Heart right ventricle (tissue), 16 donors: ENCODE measurements around the gene SEC16A. TPM values are rescaled to one million over a fixed set of nuclear protein-coding genes. Genes with fewer than 3 reads are reported as not detected.

Experiments used
- ATAC-seq, 8 donors: fragments of 200-7000 bp; cut with Tn5 transposase; one replicate each; pipeline ENCODE4 v1.9.1; 2020; ENCODE audit warnings: mild to moderate bottlenecking in 8 of 8, moderate library complexity in 8 of 8, moderate number of reproducible peaks in 1 of 8
- DNase-seq, 2 donors: peaks; one replicate each; pipeline ENCODE4 v3.0.0-alpha.2; 2020
- H3K27ac ChIP-seq, 10 donors: fragments of 200-600 bp; sonication (generic) in 2 of 10; one replicate each; pipeline versions ENCODE4 v1.5.0 to v1.8.0; 2020 to 2022; ENCODE audit warnings: mild to moderate bottlenecking in 3 of 10
- H3K27me3 ChIP-seq, 7 donors: fragments of 200-600 bp; one replicate each; pipeline ENCODE4 v1.8.0; 2021 to 2022; ENCODE audit warnings: mild to moderate bottlenecking in 2 of 7
- H3K36me3 ChIP-seq, 9 donors: fragments of 200-600 bp; sonication (generic) in 1 of 9; one replicate each; pipeline versions ENCODE4 v1.5.0 to v1.8.0; 2020 to 2022; ENCODE audit warnings: mild to moderate bottlenecking in 2 of 9
- H3K4me1 ChIP-seq, 9 donors: fragments of 200-600 bp; sonication (generic) in 1 of 9; one replicate each; pipeline versions ENCODE4 v1.5.0 to v1.8.0; 2020 to 2022; ENCODE audit warnings: mild to moderate bottlenecking in 4 of 9
- H3K4me3 ChIP-seq, 10 donors: fragments of 200-600 bp; sonication (generic) in 2 of 10; one replicate each; pipeline versions ENCODE4 v1.5.0 to v1.8.0; 2020 to 2022; ENCODE audit warnings: mild to moderate bottlenecking in 7 of 10, moderate library complexity in 2 of 10
- H3K9me3 ChIP-seq, 11 donors: fragments of 200-600 bp in 10 of 11; sonication (generic) in 2 of 11; one replicate each; pipeline versions ENCODE4 v1.5.0 to v1.8.0; 2013 to 2022; ENCODE audit warnings: mild to moderate bottlenecking in 2 of 11, control low read depth in 1 of 11, moderate library complexity in 1 of 11
- WGBS, 2 donors: extraction: QIAGEN DNeasy Blood & Tissue Kit; methylation state at CpG; one replicate each; pipeline ENCODE4 v1.1.7; 2013; ENCODE audit warnings: inconsistent platforms in 1 of 2; 5-methylcytosine and 5-hydroxymethylcytosine counted together
- intact Hi-C, 10 donors: fragments of 100-400 bp; cut with DNase I; formaldehyde crosslinking; loops; one replicate each; pipeline versions ENCODE4 v1.11.1 to v1.14.2; 2022
- polyA plus RNA-seq, 2 donors: library from polyadenylated mRNA; stranded (reverse); fragments of 200-250 nt; gene quantifications; one replicate each; pipeline ENCODE4 v1.2.3, GENCODE V29; 2013
- total RNA-seq, 10 donors: library from RNA; stranded (reverse); fragmentation: NEBNext Ultra II Directional in 3 of 10; extraction: Animal tissue kit (Norgen Biotek cat#: 25700) in 3 of 10; gene quantifications; one replicate each; pipeline versions ENCODE4 v1.2.1 to v1.2.4, GENCODE V29; 2021 to 2023
- TF ChIP-seq, protein P1 (sequence below), 9 donors: fragments of 200-600 bp; sonication (generic) in 2 of 9; IDR thresholded peaks; one replicate each; pipeline versions ENCODE4 v1.5.0 to v1.8.0; 2021 to 2022; ENCODE audit warnings: antibody characterized with exemption in 9 of 9, mild to moderate bottlenecking in 5 of 9, moderate library complexity in 1 of 9
- donor health status: Arrhythmogenic right ventricular cardiomyopathy.
- donor health status: ischemic (EF 13 %, LVEDD 7.1; RV severe dilation, severe dysfunction).
- donor health status: healthy with polysubstance abuse.
- donor health status: DM: no; HTN: yes; CAD: no.
- donor health status: DM: no; HTN: no; CAD: no.
- donor health status: ischemic (EF 25% LVEDD 6.9; RV normal size, moderate dysfunction).
- donor health status: ischemic (EF 25% LVEDD 5.7; RV mildly dilated, moderate dysfunction).
- donor health status: healthy.
- donor health status: DM: yes; HTN: yes; CAD: no.
- donor health status: Ischemic cardiomyopathy.
- donor health status: ischemic (EF 35%, LVEDD 5.7; RV mildly dilated, moderate dysfunction).
- donor health status: nonischemic (EF 11% LVEDD 7.7; RV severe dilation, severe dysfunction).
- donor health status: DM: yes; HTN: yes; CAD: no.
- donor health status: PGD.
- donor health status: ischemic (EF 29% LVEDD 5.4; RV normal size, mild dysfunction).
- donor health status: nonischemic (EF 23%, LVEDD 6.1; RV moderate dilation, normal function).

SEC16A gene
- total and polyA plus RNA-seq, 12 donors: 21.9 to 35.9 (median 28.6) TPM

DNA sequence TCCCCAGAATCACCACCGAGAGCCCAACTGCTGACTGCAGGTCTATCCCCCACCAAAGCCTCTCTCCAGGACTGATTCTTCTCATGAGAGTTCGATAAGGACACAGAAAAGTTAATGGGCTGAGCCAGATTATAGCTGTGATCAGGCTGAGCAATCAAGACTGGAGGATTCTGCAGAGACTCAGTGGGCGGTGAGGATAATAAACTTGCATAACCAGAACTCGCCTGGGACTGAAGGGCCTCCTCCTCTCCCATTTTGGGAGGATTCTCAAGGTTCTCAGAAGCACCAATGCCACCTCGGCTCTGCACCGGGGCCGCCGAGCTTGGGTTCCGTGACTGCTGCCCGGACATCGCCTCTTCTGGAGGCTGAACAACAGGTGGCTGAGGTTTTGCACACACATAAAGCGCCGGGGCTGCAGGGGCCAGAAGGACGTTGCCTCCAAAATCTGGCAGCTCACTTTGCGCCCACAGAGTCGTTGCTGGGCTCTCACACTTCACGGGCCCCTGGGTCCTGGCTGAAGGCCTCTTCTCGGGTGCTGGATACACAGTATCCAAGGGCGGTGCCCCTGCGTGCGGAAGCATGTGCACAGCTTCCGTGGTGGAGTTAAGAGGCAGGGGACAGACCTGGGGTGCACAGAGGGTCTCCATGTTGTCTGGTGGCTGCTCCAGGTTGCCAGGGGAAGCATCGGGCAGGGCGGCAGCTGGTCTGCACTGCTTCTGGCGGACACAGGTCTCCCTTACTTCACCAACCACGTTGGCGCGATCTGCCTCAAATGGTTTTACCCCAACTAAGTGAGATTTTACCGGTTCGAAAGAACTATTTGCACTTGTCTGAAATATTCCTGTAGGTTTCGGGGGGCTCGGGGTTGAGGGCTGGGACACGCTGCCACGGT is 7.6 kb downstream of the SEC16A start:
- Histone ChIP-seq H3K27ac (no peak overlapping the region), H3K36me3 (peaks cover 4 to 99% (median 66%) of the 10 kb centered on the region in 9 donors), H3K27me3 (no peaks in the 10 kb centered on the region), H3K9me3 (no peaks in the 10 kb centered on the region), H3K4me3 (no peak overlapping the region), H3K4me1 (peaks cover 0 to 12% (median 0%) of the 10 kb centered on the region in 9 donors)
- intact Hi-C loops: no loop called here
- TF ChIP-seq, protein P1, sequence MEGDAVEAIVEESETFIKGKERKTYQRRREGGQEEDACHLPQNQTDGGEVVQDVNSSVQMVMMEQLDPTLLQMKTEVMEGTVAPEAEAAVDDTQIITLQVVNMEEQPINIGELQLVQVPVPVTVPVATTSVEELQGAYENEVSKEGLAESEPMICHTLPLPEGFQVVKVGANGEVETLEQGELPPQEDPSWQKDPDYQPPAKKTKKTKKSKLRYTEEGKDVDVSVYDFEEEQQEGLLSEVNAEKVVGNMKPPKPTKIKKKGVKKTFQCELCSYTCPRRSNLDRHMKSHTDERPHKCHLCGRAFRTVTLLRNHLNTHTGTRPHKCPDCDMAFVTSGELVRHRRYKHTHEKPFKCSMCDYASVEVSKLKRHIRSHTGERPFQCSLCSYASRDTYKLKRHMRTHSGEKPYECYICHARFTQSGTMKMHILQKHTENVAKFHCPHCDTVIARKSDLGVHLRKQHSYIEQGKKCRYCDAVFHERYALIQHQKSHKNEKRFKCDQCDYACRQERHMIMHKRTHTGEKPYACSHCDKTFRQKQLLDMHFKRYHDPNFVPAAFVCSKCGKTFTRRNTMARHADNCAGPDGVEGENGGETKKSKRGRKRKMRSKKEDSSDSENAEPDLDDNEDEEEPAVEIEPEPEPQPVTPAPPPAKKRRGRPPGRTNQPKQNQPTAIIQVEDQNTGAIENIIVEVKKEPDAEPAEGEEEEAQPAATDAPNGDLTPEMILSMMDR (IDR thresholded peaks at IDR 0.05): no peak
- WGBS, 2 donors: 92 to 95% methylated on average over 34 of the region's 34 CpGs
- DNase-seq (no peak), ATAC-seq (no peak)

- ATAC-seq: no peak
- H3K27me3 ChIP-seq: no peaks in the 10 kb centered on the region
- TF ChIP-seq, protein P1 (IDR thresholded peaks at IDR 0.05): no peak
- 95% methylated on average over 27 of the region's 27 CpGs for whole genome bisulfite sequencing, 2 donors
- H3K4me1 ChIP-seq: peaks cover 0 to 9% (median 0%) of the 10 kb centered on the region in 9 donors
- no peak overlapping the region for H3K27ac ChIP-seq
- intact Hi-C loops: no loop called here
- H3K9me3 ChIP-seq: no peaks in the 10 kb centered on the region
- no peak overlapping the region for H3K4me3 ChIP-seq
- H3K36me3 ChIP-seq: peaks cover 6 to 99% (median 76%) of the 10 kb centered on the region in 9 donors
- DNase-seq: no peak
Measured at GRCh38 chr9:136474021-136474640, 8.7 kb downstream of the SEC16A start.

- H3K9me3 ChIP-seq: no peaks in the 10 kb centered on the region
- peaks cover 0 to 4% (median 0%) of the 10 kb centered on the region in 9 donors for H3K4me1 ChIP-seq
- no peak for DNase-seq
- H3K4me3 ChIP-seq: no peak overlapping the region
- TF ChIP-seq, protein P1 (IDR thresholded peaks at IDR 0.05): no peak
- no peaks in the 10 kb centered on the region for H3K27me3 ChIP-seq
- H3K36me3 ChIP-seq: peaks cover 7 to 100% (median 76%) of the 10 kb centered on the region in 9 donors
- ATAC-seq: no peak
- intact Hi-C loops: no loop called here
- WGBS, 2 donors: 90 to 93% methylated on average over 14 of the region's 14 CpGs
- H3K27ac ChIP-seq: no peak overlapping the region
Measured at GRCh38 chr9:136473354-136473721, 9.5 kb downstream of the SEC16A start.

DNA sequence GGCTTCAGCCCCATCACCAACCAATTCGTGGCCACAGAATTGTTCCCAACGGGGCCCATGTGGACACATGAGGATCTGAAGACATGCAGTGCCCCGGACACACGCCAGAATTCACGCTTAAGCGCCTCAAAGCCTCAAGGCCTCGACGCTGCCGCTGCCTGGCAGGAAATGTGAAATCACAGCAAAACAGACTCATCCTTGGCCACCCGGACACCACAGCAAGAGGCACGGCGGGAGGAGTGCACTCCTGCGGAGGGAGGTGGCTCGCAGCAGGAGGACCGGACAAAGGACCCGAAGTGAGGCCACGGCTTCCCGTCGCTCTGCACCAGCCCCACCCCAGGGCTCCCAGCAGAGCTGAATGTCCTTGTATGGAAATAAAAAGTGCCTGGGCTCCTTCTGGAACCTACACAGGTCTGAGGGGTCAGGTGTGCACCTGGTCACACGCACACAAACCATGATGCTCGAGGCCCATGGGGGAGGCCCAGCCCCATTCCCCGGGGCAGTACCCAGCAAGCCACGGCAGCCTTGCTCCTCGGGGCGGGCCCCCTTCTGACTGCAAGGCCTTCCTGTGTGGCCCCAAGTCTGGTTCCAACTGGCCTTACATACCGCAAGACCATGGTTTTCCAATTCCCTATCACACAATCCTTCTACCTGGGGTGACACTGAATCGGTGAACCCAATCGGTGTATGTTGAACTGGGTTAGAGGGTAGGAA is 10.0 kb downstream of the SEC16A start:
- TF ChIP-seq, protein P1 (IDR thresholded peaks at IDR 0.05): no peak
- Histone ChIP-seq H3K27ac (no peak overlapping the region), H3K36me3 (peaks cover 12 to 100% (median 80%) of the 10 kb centered on the region in 9 donors), H3K9me3 (no peaks in the 10 kb centered on the region), H3K4me3 (no peak overlapping the region), H3K27me3 (no peaks in the 10 kb centered on the region), H3K4me1 (no peaks in the 10 kb centered on the region)
- no peak for DNase-seq
- intact Hi-C loops: no loop called here
- WGBS, 2 donors: 88 to 89% methylated on average over 28 of the region's 28 CpGs
- ATAC-seq: no peak
